ENCODE data around the gene HPCA.

Gene HPCA

DNA sequence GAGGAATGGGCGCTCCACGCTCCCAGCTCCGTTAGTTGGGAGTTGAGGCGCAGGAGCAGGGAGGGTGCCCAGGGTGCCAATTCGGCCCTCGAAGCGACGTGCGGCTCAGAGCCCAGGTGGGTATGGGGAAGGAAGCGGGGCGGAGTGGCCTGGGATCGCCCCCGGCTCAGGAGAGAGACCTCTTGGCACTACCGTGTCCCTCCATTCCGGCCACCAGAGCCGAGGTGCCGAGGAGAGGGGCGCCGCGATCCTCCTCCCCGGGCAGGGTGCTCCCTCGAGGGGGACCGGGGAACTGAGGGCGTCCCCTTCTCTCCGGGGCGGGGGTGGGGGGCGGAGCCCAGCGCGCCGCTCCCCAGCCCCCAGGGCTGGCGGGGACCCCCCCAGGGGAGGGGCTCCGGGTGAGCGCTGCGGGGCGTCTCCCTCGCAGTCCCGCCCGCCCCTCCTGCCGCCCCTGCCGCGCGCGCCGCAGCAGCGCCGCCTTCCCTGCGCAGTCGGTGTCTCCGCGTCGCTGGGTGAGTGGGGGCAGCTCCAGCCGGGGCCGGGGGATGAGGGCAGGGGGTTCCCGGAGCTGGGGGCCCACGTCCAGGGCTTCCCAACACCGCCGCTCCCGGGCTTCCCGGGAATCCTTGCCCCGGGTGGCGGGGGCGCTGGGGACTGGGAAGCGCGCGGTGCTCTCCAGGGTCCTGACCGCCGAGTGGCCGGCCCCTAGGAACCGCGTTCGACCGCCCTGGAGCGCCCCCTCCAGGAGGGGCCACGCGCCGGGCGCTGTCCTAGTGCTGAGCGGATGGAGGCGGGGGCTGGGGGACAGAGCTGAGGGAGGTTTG is at the start of gene HPCA:
Gene HPCA (plus strand): TSS at position 488 of the 824 bp plus-strand sequence. CDS start 2,408 bp downstream, outside the sequence.
- DNase-seq (ENCODE audit: low spot score), result no peak

GRCh38 chr1:32848354-32849063 is 37.8 kb upstream of the HPCA start:
- DNase-seq (ENCODE audit: low spot score), result no peak

DNA sequence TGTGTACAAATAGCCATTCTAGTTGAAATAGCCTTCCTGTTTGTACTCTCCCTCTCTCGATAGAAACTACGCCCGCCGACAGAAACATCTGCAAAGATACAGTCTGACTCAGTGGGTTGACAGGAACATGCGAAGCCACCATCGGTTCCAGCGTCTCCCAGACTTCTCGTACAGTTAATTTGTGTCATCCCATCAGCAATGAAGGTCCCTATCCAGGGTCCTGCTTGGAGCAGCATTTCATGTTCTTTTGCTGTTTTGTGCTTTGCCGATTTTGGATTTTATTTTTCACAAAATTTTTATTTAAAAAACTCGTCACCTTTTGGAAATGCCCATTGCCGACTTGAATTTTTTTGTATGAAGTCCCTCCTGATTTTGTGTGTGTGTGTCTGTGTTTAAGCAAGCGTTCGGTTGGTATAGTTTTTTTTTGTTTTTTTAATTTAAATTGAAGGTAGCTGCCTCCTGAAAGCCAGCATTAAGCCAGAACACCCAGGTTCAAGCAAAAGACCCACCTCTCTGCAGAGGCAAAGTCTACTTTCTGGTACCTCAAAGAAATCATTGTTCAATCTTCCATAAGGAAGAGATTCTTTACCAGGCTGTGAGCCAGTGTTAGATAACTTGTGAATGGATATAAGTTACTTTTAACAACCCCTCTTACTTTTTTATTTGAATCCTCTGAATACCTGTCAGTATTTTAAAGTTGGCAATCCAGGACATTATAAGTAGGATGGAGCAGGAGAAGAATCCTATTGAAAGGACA is 30.3 kb upstream of the HPCA start:
- no peak for DNase-seq (ENCODE audit: low spot score)

- no peak for DNase-seq (ENCODE audit: low spot score)
Measured at GRCh38 chr1:32858136-32858535, 28.2 kb upstream of the HPCA start.

GRCh38 chr1:32858791-32859190 is 27.5 kb upstream of the HPCA start:
- DNase-seq (ENCODE audit: low spot score), result no peak

DNA sequence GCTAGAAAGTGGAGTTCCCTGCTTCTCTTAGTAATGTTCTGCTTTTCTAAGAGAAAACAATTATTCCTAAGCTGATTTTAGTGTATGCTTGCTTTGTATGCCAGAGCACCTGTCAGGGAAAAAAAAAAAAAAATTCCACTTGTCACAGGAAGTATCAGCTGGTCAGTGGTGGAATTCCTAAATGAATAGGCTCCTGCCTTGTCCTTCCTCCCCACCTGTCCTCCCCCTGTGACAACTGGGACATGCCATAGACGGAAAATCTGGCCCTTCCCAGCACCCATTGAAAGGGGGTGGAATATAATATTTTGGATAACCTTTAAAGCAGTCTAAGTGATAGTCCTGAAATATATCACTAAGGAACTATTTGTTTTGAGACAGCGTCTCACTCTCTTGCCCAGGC is 26.4 kb upstream of the HPCA start:
- no peak for DNase-seq (ENCODE audit: low spot score)

DNA sequence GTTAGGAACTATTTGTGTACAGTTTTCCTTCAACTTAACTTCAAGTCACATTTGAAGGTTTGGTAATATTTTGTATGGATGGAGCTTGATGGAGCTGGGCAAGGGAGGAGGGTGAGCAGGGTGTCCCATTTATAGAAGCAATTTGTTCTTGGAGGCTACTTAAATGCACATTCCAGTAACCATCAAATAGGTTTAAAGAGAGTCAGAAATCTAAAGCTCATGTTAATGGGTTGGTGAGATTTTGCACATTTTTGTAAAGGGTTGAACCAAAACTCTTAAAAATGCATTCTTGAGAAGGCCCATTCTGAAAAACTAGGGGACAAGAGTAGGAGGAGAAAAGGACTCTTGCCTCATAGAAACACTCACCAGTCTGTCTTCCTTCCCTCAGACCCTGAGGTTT is 25.7 kb upstream of the HPCA start:
- no peak for DNase-seq (ENCODE audit: low spot score)

- DNase-seq (ENCODE audit: low spot score), result no peak
Measured at GRCh38 chr1:32861904-32862695, 24.2 kb upstream of the HPCA start.

DNA sequence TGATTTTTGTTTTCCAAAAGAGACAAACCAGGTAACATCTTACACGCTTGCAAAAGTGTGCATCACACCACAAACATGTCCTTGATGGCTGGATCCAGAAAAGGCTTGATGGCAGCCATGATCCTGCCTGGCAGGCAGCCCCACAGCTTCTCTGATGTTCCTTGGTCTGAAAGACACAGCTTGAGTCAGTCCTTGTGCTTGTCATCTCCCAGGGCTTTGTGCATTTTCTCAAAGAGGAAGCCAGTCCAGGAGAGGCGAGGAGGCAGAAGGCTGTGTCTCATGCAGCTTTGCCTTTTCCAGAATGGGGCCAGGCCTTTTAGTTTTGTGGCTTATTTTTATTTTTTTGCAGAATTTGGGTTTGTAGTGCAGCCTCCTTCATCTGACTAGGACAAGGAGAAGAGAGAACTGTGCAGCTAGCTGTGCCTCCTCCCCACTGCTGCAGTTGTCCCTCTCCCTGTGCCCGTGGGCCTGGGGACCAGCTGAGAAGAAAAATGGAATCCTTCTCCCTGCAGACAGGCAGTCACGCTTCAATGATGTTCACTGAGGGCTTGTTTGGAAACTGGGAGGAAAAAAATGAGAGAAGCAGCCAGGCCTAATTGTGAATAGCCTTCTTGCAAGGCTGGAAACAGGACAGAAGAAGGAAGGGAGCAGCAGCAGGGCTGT is 22.9 kb upstream of the HPCA start:
- DNase-seq (ENCODE audit: low spot score), result no peak

- no peak for DNase-seq (ENCODE audit: low spot score)
Measured at GRCh38 chr1:32863881-32864245, 22.4 kb upstream of the HPCA start.

DNA sequence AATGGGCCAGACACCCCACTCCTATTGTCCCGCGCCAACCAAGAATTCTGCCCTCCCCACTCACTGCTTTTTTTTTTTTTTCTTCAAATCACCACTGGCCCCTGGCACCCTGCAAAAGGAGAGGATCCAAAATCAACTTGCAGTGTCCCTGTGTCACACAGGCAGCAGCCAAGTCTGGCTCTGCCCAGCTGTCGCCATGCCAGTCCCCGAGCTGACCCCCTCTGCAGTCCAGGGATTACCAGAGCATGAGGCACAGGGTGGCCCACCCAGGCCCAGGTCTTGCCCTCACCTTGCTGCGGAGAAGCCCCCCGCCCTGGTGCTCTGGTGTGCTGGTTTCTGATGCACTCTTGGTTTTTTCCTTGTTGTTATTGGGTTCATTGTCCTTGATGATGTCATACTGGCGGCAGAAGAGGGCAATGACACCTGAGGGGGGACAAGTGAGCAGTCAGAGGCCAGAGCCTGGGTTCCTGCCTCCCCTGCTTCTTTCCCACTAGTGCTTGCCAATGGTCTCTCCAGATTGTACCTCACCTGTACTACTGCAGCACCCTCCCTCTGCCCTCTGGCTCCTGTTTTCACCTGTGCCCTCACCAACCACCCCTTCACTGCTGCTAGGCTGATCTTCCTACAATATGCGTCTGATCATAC is 21.8 kb upstream of the HPCA start:
- DNase-seq (ENCODE audit: low spot score), result no peak

- no peak for DNase-seq (ENCODE audit: low spot score)
Measured at GRCh38 chr1:32865639-32866405, 20.5 kb upstream of the HPCA start.

GRCh38 chr1:32867151-32867550 is 19.1 kb upstream of the HPCA start:
- no peak for DNase-seq (ENCODE audit: low spot score)

DNA sequence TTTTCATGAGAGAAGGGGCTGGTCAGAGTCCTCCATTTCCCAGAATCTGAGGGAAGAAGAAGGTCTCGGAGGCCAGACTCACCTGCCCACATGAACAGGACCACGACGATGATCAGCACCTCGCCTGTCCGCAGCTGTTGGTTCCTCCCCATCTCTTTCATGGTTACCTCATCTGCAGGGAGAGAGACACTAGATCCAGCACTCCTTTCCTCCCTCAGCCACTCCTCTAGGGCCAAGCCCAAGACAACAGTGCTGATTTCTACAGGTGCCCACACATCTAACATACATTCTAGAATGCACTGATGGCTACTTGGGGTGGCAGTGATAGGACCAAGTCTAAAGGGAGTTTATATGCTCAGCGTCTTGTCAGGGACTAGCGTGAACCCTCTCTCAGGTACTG is 18.6 kb upstream of the HPCA start:
- DNase-seq (ENCODE audit: low spot score), result no peak

DNA sequence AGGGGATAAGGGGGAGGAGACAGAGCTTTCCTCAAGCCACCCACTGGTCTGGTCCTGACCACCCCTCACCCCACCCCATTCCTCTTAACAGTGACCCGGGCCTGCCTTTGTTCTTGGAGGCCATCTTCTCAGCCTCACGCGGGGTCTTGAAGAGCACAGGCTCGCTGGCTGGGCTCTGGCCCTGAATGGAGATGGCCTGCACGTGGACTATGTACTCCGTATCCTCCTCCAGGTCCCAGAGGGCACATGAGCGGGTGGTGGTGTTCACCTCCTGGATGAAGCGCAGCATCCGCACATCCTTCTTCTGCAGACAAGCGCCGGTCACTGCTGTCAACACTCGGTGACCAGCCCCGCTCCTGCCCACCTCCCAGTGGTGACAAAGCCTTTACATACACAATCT is 18.2 kb upstream of the HPCA start:
- no peak for DNase-seq (ENCODE audit: low spot score)

- no peak for DNase-seq (ENCODE audit: low spot score)
Measured at GRCh38 chr1:32868806-32869455, 17.4 kb upstream of the HPCA start.

GRCh38 chr1:32869923-32870614 is 16.2 kb upstream of the HPCA start:
- no peak for DNase-seq (ENCODE audit: low spot score)

GRCh38 chr1:32870615-32871363 is 15.5 kb upstream of the HPCA start, which contains the start of gene FNDC5:
Gene FNDC5, minus strand, starts transcription at chr1:32870912.
- no peak for DNase-seq (ENCODE audit: low spot score)
